Brain microvascular endothelial cell (primary cell): ENCODE results near the gene OR51A4.

ENCODE experiments used
- DNase-seq: peaks from one replicate; pipeline ENCODE4 v3.0.0-alpha.2; 2020
- H3K27ac ChIP-seq: fragments of 250-450 bp; sonication (Bioruptor Pico); 2 replicates; pipeline ENCODE4 v1.5.1; 2020; ENCODE audit warnings: mild to moderate bottlenecking, moderate library complexity
- H3K27me3 ChIP-seq: fragments of 250-450 bp; sonication (Bioruptor Pico); replicated peaks from 2 replicates; pipeline ENCODE4 v1.5.1; 2020; ENCODE audit warnings: mild to moderate bottlenecking
- H3K36me3 ChIP-seq: fragments of 250-450 bp; sonication (Bioruptor Pico); replicated peaks from 2 replicates; pipeline ENCODE4 v1.5.1; 2020; ENCODE audit warnings: mild to moderate bottlenecking
- H3K4me3 ChIP-seq: 2 replicates; pipeline ENCODE4 v1.5.1; 2011; ENCODE audit warnings: low read depth, mild to moderate bottlenecking, control low read depth, low read length, moderate library complexity
- CTCF ChIP-seq: IDR thresholded peaks from 2 replicates; pipeline ENCODE4 v1.5.1; 2011; ENCODE audit warnings: low read depth, mild to moderate bottlenecking, moderate library complexity, low read length, control low read depth, inconsistent platforms; ENCODE audit errors: missing control alignments
- in situ Hi-C: cut with HindIII; loops from 2 replicates; pipeline ENCODE4 v1.10.0; 2017; ENCODE audit warnings: low sequenced_read_pairs, low pct_ligation_motif_present

The OR51A4 gene

GRCh38 chr11:4947505-4947904 is at the start of gene OR51A4:
Gene OR51A4 (minus strand): TSS chr11:4947605. CDS start chr11:4947100, 505 bp downstream.
- in situ Hi-C loops, result no loop called here
- no peak for DNase-seq

GRCh38 chr11:4994551-4994950 is 47.1 kb upstream of the OR51A4 start, which contains the start of gene OR51L1:
Gene OR51L1 (plus strand): TSS chr11:4994851. CDS start chr11:4998983, 4,132 bp downstream.
- Histone ChIP-seq H3K36me3 (no peaks in the 10 kb centered on the region), H3K4me3 (no peak within 1 kb of the TSS), H3K27ac (no peak within 1 kb of the TSS), H3K27me3 (no peaks in the 10 kb centered on the region)
- TF ChIP-seq CTCF, result no peak
- in situ Hi-C loops, result no loop called here
- no peak for DNase-seq

More at GRCh38 chr11:4947505-4947904, at the start of gene OR51A4:
- no peak within 1 kb of the TSS for H3K4me3 ChIP-seq
- TF ChIP-seq CTCF, result no peak
- H3K27ac ChIP-seq, result no peak within 1 kb of the TSS
- H3K27me3 ChIP-seq, result no peaks in the 10 kb centered on the region
- H3K36me3 ChIP-seq, result no peaks in the 10 kb centered on the region

GRCh38 chr11:4991060-4991459 is 43.7 kb upstream of the OR51A4 start:
- no peak overlapping the region for H3K4me3 ChIP-seq
- peak; percentile 55 for TF ChIP-seq CTCF
- H3K36me3 ChIP-seq, result no peaks in the 10 kb centered on the region
- H3K27me3 ChIP-seq, result no peaks in the 10 kb centered on the region
- no peak overlapping the region for H3K27ac ChIP-seq
- in situ Hi-C loops, result no loop called here
- DNase-seq, result peak; percentile 5

- DNase-seq, result no peak
- in situ Hi-C loops, result no loop called here
- Histone ChIP-seq H3K4me3 (no peak overlapping the region), H3K27me3 (no peaks in the 10 kb centered on the region), H3K36me3 (no peaks in the 10 kb centered on the region), H3K27ac (no peak overlapping the region)
- TF ChIP-seq CTCF, result no peak
Measured at GRCh38 chr11:4983841-4984240, 36.4 kb upstream of the OR51A4 start.

- H3K27ac ChIP-seq, result no peak overlapping the region
- no peaks in the 10 kb centered on the region for H3K36me3 ChIP-seq
- in situ Hi-C loops, result no loop called here
- no peak overlapping the region for H3K4me3 ChIP-seq
- no peak for DNase-seq
- TF ChIP-seq CTCF, result no peak
- no peaks in the 10 kb centered on the region for H3K27me3 ChIP-seq
Measured at GRCh38 chr11:4982678-4983077, 35.3 kb upstream of the OR51A4 start.

GRCh38 chr11:4979036-4979435 is 31.6 kb upstream of the OR51A4 start:
- no peak for TF ChIP-seq CTCF
- Histone ChIP-seq H3K4me3 (no peak overlapping the region), H3K27me3 (no peaks in the 10 kb centered on the region), H3K27ac (no peak overlapping the region), H3K36me3 (no peaks in the 10 kb centered on the region)
- DNase-seq, result no peak
- in situ Hi-C loops, result no loop called here
